HG03442 (cell line): Measurements from ENCODE around the gene ANKRD6.

ENCODE experiments used
- ATAC-seq: cut with Tn5 transposase; IDR thresholded peaks from one replicate; pipeline ENCODE4 v1.9.1; 2021; ENCODE audit warnings: mild to moderate bottlenecking, moderate library complexity; ENCODE audit not compliant: unreplicated experiment

The ANKRD6 gene

GRCh38 chr6:89506716-89507617 lies 74.0 kb downstream of the ANKRD6 start:
- no peak for ATAC-seq

DNA sequence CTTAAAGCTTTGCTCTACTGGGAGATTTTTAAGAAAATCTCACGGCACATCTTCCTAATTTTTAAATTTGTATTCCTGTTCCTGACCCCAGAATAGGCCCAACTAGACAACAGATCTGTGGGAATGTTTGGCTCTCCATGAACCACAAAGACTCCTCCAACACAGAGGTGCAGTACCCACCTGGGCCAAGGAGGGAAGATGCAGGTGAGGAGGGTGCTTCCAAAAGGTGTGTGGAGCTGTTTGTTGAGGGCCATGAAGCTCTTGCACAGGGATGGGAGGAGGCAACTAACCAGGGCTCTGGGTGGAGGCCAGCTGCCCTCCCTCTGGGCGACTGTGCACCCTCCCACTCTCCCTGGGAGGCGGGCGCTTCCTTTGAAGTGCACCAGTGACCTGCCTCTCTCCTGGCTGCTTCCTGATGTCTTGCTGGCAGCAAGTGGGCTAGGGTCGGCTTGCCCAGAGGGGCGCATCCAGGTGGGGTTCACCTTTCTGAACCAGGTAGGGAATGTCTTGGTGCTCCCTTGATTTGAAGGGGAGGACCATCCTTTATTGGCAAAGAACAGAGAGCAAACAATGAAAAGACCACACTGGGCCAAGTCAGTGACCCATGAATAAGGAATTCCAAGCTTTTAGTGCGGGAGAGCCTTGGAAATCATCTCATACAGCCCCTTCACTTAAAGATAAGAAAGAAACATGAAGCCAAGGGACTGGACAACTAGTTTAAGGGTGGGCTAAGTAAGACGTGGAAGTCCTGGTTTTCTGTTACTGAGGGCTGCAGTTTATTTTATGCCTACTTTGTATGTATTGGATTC lies 76.0 kb downstream of the ANKRD6 start:
- no peak for ATAC-seq

DNA sequence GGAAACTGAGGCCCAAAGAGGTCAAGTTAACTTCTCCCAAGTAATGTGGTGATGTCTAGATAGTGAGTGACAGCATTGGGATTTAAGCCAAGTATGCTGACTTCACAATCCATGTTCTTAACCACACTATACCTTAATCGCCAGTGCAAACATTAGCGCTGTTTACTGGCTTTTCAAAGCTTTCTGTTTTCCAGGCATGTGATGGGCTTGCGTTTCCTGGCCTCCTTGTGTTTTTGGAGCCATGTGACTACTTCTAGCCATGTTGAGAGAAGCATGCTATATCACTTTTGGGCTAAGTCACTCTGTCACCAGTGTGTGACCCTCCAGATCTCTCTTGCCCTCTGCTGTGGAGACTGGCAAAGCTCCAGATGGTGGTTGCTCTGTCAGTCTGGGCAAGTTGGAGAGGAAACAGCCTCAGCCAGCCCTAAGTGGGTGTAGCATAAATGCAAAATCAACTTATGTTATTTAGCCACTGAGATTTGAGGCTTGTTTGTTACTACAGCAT lies 76.9 kb downstream of the ANKRD6 start:
- ATAC-seq: no peak

GRCh38 chr6:89510393-89510792 lies 77.4 kb downstream of the ANKRD6 start:
- ATAC-seq: no peak

DNA sequence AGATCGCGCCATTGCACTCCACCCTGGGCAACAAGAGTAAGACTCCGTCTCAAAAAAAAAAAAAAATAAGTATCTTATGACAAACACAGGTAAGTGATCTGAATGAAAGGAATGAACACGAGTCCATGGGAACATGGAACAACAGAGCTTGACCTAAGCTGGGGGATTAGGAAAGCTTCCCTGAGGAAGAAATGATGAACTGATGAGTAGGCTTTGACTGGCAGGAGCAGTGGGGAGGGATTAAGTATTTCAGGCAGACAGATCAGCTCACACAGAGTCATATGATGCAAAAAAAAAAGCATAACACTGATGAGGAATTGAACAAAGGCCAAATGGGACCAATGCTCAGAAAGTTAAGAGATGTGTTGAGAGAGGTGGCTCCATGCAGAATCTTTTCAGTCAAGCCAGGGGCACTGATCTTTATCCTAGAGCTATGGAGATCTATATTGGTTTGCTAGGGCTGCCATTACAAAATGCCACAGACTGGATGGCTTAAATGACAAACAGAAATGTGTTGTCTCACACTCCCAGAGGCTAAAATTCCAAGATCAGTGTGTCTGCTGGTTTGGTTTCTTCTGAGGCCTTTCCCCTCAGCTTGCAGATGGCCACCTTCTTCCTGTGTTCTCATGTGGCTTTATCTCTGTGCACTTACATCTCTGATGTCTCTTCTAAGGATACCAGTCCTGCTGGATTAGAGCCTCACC lies 85.6 kb downstream of the ANKRD6 start:
- no peak for ATAC-seq

GRCh38 chr6:89520736-89521135 lies 87.8 kb downstream of the ANKRD6 start:
- no peak for ATAC-seq

DNA sequence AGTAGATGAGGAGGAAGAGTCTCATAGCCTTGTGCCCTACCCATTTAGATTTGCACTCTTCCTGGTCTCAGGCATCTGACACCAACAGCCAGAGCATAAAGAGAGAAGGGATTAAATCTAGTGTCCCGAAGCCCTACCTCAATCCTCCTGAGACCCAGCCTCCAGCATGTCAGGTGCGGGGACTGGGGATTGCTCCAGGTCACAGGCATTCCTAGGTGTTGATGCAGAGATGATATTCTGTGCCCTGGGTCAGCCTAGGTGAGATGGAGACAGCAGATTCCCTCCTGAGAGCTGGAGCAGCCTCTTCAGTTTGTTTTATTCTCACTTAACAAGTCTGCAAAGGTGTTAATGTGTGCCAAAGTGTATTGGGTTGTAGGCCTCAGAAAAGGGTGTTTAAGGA lies 89.8 kb downstream of the ANKRD6 start:
- no peak for ATAC-seq

DNA sequence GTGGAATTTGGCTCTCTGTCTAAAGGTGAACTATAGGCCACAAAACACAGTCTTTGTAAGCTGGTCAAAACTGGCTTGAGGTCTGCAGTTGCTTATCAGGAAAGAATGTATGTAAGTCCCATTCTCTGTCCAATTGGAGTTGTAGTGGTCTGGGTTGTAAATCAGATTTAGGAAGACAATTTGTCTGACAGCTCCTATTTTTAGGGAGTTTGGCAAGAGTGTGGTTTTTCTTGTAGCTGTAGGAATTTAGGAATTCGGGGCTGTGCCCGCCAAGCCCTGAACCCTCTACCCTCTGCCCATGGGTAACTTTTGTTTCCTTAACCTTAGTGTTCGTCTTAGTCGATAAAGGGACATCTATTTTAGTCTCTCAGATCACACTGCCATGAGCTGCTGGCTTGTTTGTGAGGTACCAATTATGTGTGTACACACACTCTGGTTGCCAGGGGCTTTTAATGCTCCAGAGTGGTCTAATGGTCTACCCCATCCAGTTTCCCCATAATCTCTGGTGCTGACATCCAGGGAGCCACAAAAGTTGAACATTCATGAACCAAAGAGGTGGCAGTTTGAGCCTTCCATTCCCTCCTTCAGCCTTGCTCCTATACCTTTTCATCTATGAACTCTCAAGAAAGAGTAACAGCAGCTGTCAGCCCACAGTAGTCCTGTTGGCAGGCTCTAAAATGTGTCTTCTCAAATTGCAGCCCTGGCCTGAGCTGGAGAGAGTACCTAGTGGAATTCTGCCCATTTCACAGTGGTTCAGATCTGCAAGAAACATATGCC lies 93.0 kb downstream of the ANKRD6 start:
- no peak for ATAC-seq

GRCh38 chr6:89526563-89526869 lies 93.6 kb downstream of the ANKRD6 start:
- ATAC-seq: no peak

GRCh38 chr6:89527634-89528033 lies 94.7 kb downstream of the ANKRD6 start:
- ATAC-seq: no peak

DNA sequence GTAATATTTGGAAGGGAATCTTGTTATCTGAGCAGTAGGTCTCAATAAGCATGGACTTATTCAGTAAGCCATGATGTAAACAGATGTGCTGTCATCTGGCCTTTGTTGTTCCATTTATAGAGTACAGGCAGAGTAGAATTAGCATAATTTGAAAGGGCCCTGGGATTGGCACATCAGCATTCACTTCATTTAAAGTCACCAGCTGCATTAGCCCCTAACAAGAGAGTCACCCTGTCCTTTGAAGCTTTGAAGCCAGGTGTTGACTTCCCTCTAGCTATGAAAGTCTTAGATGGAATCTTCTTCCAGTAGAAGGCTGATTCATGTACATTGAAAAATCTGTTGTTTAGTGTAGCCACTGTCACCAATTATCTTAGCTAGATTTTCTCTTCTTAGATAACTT lies 95.9 kb downstream of the ANKRD6 start:
- no peak for ATAC-seq

- no peak for ATAC-seq
These were observed 98.0 kb downstream of the ANKRD6 start for GRCh38 chr6:89530982-89531381.

GRCh38 chr6:89536231-89536630 lies 103.3 kb downstream of the ANKRD6 start:
- no peak for ATAC-seq

DNA sequence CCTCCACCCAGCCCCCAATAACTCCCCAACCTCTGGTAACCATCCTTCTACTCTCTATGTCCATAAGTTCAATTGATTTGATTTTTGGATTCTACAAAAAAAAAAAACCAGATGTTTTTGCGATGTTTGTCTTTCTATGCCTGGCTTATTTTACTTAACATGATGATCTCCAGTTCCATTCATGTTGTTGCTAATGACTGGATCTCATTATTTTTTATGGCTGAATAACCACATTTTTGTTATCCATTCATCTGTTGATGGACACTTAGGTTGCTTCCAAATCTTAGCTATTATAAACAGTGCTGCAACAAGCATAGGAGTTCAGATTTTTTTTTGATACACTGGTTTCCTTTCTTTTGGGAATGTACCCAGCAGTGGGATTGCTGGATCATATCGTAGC lies 106.8 kb downstream of the ANKRD6 start:
- no peak for ATAC-seq

GRCh38 chr6:89542081-89542857 lies 109.3 kb downstream of the ANKRD6 start:
- no peak for ATAC-seq

DNA sequence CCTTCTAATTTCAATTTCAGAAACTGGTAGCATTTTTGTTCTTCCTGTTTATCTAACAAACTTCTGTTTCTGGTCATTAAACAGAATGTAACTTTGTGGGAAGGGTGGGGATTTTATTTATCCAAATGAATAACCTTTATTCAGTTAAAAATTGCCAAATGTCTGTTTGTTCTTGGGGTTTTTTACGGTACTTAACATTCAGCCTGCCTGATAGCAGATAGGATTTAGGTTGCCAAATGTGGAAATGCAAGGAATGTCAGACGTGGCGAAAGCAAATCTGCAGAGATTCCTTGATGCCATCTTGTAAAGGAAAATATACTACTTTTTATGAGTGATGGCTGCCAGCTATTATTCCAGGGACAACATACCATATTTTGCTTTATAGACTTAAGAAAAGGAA lies 109.9 kb downstream of the ANKRD6 start:
- ATAC-seq: no peak

DNA sequence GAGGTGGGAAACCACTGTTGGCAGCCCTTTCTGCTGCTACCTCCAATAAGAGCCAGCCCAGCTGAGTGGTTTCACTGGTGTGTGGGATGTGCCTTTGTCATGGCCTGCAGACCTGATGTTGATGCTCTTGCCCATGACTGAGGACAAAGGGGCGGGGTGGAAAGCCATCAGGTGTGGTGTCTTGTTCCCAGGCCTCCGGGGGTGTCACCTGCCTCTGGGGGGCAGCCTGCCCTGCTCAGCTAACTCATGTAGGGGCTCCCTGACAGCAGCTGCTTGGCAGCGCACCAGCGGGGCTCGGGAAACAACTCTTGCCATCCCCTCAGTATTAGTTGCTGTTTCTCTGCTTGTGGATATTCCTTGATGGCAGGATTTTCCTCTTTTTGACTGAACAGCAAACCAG lies 114.3 kb downstream of the ANKRD6 start:
- ATAC-seq: no peak

GRCh38 chr6:89553431-89553830 lies 120.5 kb downstream of the ANKRD6 start:
- no peak for ATAC-seq

- ATAC-seq: no peak
These were observed 121.2 kb downstream of the ANKRD6 start for GRCh38 chr6:89554106-89554505.

- no peak for ATAC-seq
These were observed 122.1 kb downstream of the ANKRD6 start for GRCh38 chr6:89555031-89555430.
